ENCODE measurements around the gene CLEC14A. TPM values are rescaled to one million over a fixed set of nuclear protein-coding genes. Genes with fewer than 3 reads are reported as not detected.

Gene CLEC14A
- polyA plus RNA-seq, 1 of the 3 experiments (the other 2 are of a cell fraction) = 0.02 TPM

- TF ChIP-seq REST (IDR thresholded peaks at IDR 0.05; ENCODE audit: low read depth, low read length) (no peak), RAD21 (IDR thresholded peaks at IDR 0.05; ENCODE audit: low read length) (no peak), NRF1 (IDR thresholded peaks at IDR 0.05; ENCODE audit: low read depth, low read length) (no peak), FOXJ3 (CRISPR knock-in tag; IDR thresholded peaks at IDR 0.05) (no peak), EP300 (IDR thresholded peaks at IDR 0.05; ENCODE audit: borderline replicate concordance in 1 of 2, low read depth in 1 of 2, low read length in 1 of 2) (no peak), FOSL2 (IDR thresholded peaks at IDR 0.05; ENCODE audit: borderline replicate concordance, low read depth) (no peak), ELF1 (IDR thresholded peaks at IDR 0.05) (no peak), RFX5 (IDR thresholded peaks at IDR 0.05; ENCODE audit: low read length) (no peak), MEF2A (IDR thresholded peaks at IDR 0.05; ENCODE audit: borderline replicate concordance, low read depth) (no peak), TCF12 (IDR thresholded peaks at IDR 0.05) (no peak), USF1 (IDR thresholded peaks at IDR 0.05; ENCODE audit: borderline replicate concordance, low read depth) (no peak)
These were observed 31.6 kb downstream of the CLEC14A start (continued) for GRCh38 chr14:38224338-38224737.

- CTCF ChIA-PET = no interaction called here
- POLR2A ChIA-PET = no interaction called here
- Histone ChIP-seq H3K27me3 (ENCODE audit: insufficient read depth) (no peaks in the 10 kb centered on the region), H3K4me3 (ENCODE audit: low read depth in 2 of 2, low read length in 1 of 2) (no peak overlapping the region), H3K4me1 (ENCODE audit: control insufficient read depth in 1 of 2, insufficient read depth in 2 of 2, low read depth in 1 of 2, low read length in 1 of 2) (no peaks in the 10 kb centered on the region), H3K4me2 (no peak overlapping the region), H3F3A (replicated peaks; ENCODE audit: insufficient read depth) (no peaks in the 10 kb centered on the region), H4K20me1 (ENCODE audit: insufficient read depth) (no peaks in the 10 kb centered on the region), H3K79me2 (ENCODE audit: insufficient read depth) (no peaks in the 10 kb centered on the region), H3K27ac (ENCODE audit: low read depth in 2 of 2, low read length in 1 of 2) (no peak overlapping the region), H3K9me2 (no peaks in the 10 kb centered on the region), H2AFZ (ENCODE audit: low read depth) (no peak overlapping the region), H3K9me3 (no peaks in the 10 kb centered on the region), H3K9ac (no peak overlapping the region), H3K36me3 (replicated peaks in 1 of 2; ENCODE audit: control insufficient read depth in 1 of 2, insufficient read depth in 2 of 2, low read length in 1 of 2) (no peaks in the 10 kb centered on the region)
- TF ChIP-seq GATA2 (CRISPR knock-in tag; IDR thresholded peaks at IDR 0.05) (no peak), IRF3 (IDR thresholded peaks at IDR 0.05; ENCODE audit: low read depth, low read length) (no peak), NRF1 (IDR thresholded peaks at IDR 0.05; ENCODE audit: low read depth, low read length) (no peak), MAX (IDR thresholded peaks at IDR 0.05; ENCODE audit: low read depth) (no peak), FOXM1 (IDR thresholded peaks at IDR 0.05; ENCODE audit: low read depth) (no peak), SIN3A (IDR thresholded peaks at IDR 0.05; ENCODE audit: borderline replicate concordance, low read depth, low read length) (no peak), CTCF (IDR thresholded peaks at IDR 0.05) (no peak), FOSL2 (IDR thresholded peaks at IDR 0.05; ENCODE audit: borderline replicate concordance, low read depth) (no peak)
- no peak for DNase-seq
- WGBS (ENCODE audit: low lambda C conversion rate) = 0% methylated on average over 3 of the region's 3 CpGs
These were observed 34.8 kb downstream of the CLEC14A start for GRCh38 chr14:38221077-38221476.

Measured in SK-N-SH (cell line).